ENCODE results near the gene TNNC2. TPM values are rescaled to one million over a fixed set of nuclear protein-coding genes. Genes with fewer than 3 reads are reported as not detected.

Gene TNNC2
- polyA plus RNA-seq, 2 of the 4 experiments (the other 2 are of a cell fraction) = 0.23 TPM; not detected in 1

- Histone ChIP-seq H3K27ac (peak overlapping the region; percentile 84 to 93), H3K4me1 (peaks cover 50% of the 10 kb centered on the region)
Measured at GRCh38 chr20:45813489-45813888, 13.6 kb downstream of the TNNC2 start.

GRCh38 chr20:45813006-45813340, 14.1 kb downstream of the TNNC2 start:
- FAIRE-seq (no peak), ATAC-seq (peak in 1 of 2 experiments; percentile 2; a peak in 2 of 6 replicates), DNase-seq (ENCODE audit: low read depth in 1 of 2, low spot score in 1 of 2) (no peak)
- H3K27ac ChIP-seq = peak overlapping the region; percentile 84 to 93
- TF ChIP-seq JUNB (IDR thresholded peaks at IDR 0.05) (no peak), CTCF (IDR thresholded peaks at IDR 0.05) (no peak), KDM5A (IDR thresholded peaks at IDR 0.05) (no peak)
- peaks cover 49% of the 10 kb centered on the region for H3K4me1 ChIP-seq
- POLR2A ChIA-PET = interaction anchor here (0.8 to 1.5 kb wide), 2 partner anchors 9 to 21 kb away, joined by 3 to 6 read pairs; partner anchors contain the start of gene SNX21
- H3K4me3 ChIP-seq = peak overlapping the region; percentile 87
- peak overlapping the region; percentile 99 for H3K4me2 ChIP-seq
- CTCF ChIA-PET = interaction anchor here (0.9 to 4.9 kb wide), 6 partner anchors 9 to 157 kb away, joined by 3 to 30 read pairs (median 5); partner anchors contain the start of genes DNTTIP1 and WFDC3
- H3K9me3 ChIP-seq = no peaks in the 10 kb centered on the region
- 1% methylated on average over 8 of the region's 11 CpGs for WGBS (ENCODE audit: missing lambda C conversion rate)

More at GRCh38 chr20:45813489-45813888, 13.6 kb downstream of the TNNC2 start:
- 40% methylated on average over 7 of the region's 7 CpGs for WGBS (ENCODE audit: missing lambda C conversion rate)
- ChIA-PET POLR2A (interaction anchor here (0.8 to 1.5 kb wide), 2 partner anchors 9 to 21 kb away, joined by 3 to 6 read pairs; partner anchors contain the start of gene SNX21), CTCF (interaction anchor here (0.9 to 4.9 kb wide), 6 partner anchors 9 to 156 kb away, joined by 3 to 30 read pairs (median 5); partner anchors contain the start of genes DNTTIP1 and WFDC3)
- no peak for ATAC-seq
- peak overlapping the region; percentile 87 for H3K4me3 ChIP-seq
- peak overlapping the region; percentile 99 for H3K4me2 ChIP-seq
- DNase-seq (ENCODE audit: low read depth in 1 of 2, low spot score in 1 of 2) = no peak
- TF ChIP-seq RAD21 (conservative IDR thresholded peaks at IDR 0.05 in 1 of 2, IDR thresholded peaks at IDR 0.05 in 1 of 2) = no peak
- no peak for TF ChIP-seq FOSB (CRISPR knock-in tag; IDR thresholded peaks at IDR 0.05)
- no peak for TF ChIP-seq HOXA7 (CRISPR knock-in tag; IDR thresholded peaks at IDR 0.05)
- no peak for TF ChIP-seq ZSCAN20 (CRISPR knock-in tag; IDR thresholded peaks at IDR 0.05)
- TF ChIP-seq ZC3H11A (IDR thresholded peaks at IDR 0.05) = no peak
- no peak for TF ChIP-seq EHMT2 (IDR thresholded peaks at IDR 0.05; ENCODE audit: low read depth)
- TF ChIP-seq CBX8 (IDR thresholded peaks at IDR 0.05) = no peak
- TF ChIP-seq MAFK (IDR thresholded peaks at IDR 0.05; ENCODE audit: partially characterized antibody) = no peak
- TF ChIP-seq POLR2A (IDR thresholded peaks at IDR 0.05; ENCODE audit: low read length) = no peak
- TF ChIP-seq CHD2 (IDR thresholded peaks at IDR 0.05; ENCODE audit: low read length, partially characterized antibody) = no peak
- no peak for TF ChIP-seq CHD4 (IDR thresholded peaks at IDR 0.05; ENCODE audit: borderline replicate concordance)
- no peak for TF ChIP-seq CBX2 (IDR thresholded peaks at IDR 0.05; ENCODE audit: borderline replicate concordance, low read depth)
- no peak for TF ChIP-seq KDM5A (IDR thresholded peaks at IDR 0.05)
- no peaks in the 10 kb centered on the region for H3K9me3 ChIP-seq
- no peak for FAIRE-seq

DNA sequence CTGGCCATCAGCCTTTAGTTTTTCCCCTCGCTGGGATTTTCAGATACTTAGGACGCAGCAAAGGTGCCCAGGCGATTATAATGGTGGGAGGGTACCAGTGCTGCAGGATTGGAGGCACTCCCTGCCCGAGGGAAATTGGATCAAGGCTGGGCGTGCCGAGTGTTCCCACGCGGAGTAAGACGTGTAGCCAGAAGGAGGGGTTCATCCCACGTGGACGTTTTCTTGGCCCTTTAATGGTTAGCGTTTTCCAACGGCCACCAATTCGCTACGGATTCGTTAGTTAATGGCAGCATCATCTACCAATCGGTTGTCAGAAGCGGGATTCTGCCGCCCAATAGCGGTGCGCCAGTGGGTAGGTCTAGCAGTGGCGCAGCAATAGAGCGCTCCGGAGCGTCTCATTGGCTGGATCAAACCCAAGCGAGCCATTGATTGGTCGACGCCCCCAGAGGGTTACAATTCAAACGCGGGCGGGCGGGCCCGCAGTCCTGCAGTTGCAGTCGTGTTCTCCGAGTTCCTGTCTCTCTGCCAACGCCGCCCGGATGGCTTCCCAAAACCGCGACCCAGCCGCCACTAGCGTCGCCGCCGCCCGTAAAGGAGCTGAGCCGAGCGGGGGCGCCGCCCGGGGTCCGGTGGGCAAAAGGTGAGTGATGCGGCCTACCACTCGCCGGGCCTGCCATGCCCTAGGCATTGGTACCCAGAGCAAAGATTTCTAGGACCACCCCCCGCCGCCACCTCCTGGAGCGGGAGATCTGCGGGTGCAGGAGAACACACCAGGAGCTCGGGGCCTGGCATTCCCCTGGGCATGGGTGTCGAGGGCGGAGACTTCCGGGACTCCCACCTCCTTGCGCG, 14.7 kb downstream of the TNNC2 start, which contains the start of gene UBE2C:
Gene UBE2C (plus strand): TSS at position 488 of the 849 bp plus-strand sequence. CDS start 52 bp downstream, at position 540.
- Histone ChIP-seq H3K9me3 (no peaks in the 10 kb centered on the region), H3K4me2 (peak within 1 kb of the TSS; percentile 99), H3K27ac (peak within 1 kb of the TSS; percentile 84 to 93), H3K4me3 (peak within 1 kb of the TSS; percentile 87), H3K4me1 (peaks cover 43% of the 10 kb centered on the region)
- CTCF ChIA-PET = interaction anchor here (0.9 to 4.9 kb wide), 4 partner anchors 10 to 153 kb away, joined by 3 to 30 read pairs (median 6); partner anchors contain the start of genes DNTTIP1 and WFDC3
- peak; percentile 99 to 100 for DNase-seq (ENCODE audit: low read depth in 1 of 2, low spot score in 1 of 2)
- peak; percentile 39 for FAIRE-seq
- POLR2A ChIA-PET = interaction anchor here (0.8 to 1.5 kb wide), 2 partner anchors 10 to 22 kb away, joined by 3 to 6 read pairs; partner anchors contain the start of gene SNX21
- 1% methylated on average over 29 of the region's 65 CpGs for WGBS (ENCODE audit: missing lambda C conversion rate)
- ATAC-seq = peak; percentile 97 to 99
- TF ChIP-seq RFX5 (IDR thresholded peaks at IDR 0.05) = 0 out of 2 replicates have a peak, but pooled peaks have one; percentile 37
- TF ChIP-seq KDM5A (IDR thresholded peaks at IDR 0.05) = peak; percentile 85
- no peak for TF ChIP-seq ZSCAN20 (CRISPR knock-in tag; IDR thresholded peaks at IDR 0.05)
- TF ChIP-seq JUN (IDR thresholded peaks at IDR 0.05) = peak in 1 of 2 experiments; percentile 81; a peak in 3 of 5 replicates
- TF ChIP-seq ZFP36 (IDR thresholded peaks at IDR 0.05; ENCODE audit: borderline replicate concordance, partially characterized antibody) = no peak
- peak; percentile 63; the same call in 1 of the 2 replicates for TF ChIP-seq KDM1A (IDR thresholded peaks at IDR 0.05; ENCODE audit: low read depth)
- TF ChIP-seq, protein P1, sequence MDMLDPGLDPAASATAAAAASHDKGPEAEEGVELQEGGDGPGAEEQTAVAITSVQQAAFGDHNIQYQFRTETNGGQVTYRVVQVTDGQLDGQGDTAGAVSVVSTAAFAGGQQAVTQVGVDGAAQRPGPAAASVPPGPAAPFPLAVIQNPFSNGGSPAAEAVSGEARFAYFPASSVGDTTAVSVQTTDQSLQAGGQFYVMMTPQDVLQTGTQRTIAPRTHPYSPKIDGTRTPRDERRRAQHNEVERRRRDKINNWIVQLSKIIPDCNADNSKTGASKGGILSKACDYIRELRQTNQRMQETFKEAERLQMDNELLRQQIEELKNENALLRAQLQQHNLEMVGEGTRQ (IDR thresholded peaks at IDR 0.05) = peak; percentile 89
- TF ChIP-seq, protein P2, sequence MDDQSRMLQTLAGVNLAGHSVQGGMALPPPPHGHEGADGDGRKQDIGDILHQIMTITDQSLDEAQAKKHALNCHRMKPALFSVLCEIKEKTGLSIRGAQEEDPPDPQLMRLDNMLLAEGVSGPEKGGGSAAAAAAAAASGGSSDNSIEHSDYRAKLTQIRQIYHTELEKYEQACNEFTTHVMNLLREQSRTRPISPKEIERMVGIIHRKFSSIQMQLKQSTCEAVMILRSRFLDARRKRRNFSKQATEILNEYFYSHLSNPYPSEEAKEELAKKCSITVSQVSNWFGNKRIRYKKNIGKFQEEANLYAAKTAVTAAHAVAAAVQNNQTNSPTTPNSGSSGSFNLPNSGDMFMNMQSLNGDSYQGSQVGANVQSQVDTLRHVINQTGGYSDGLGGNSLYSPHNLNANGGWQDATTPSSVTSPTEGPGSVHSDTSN (IDR thresholded peaks at IDR 0.05) = peak; percentile 94
- TF ChIP-seq, protein P3, sequence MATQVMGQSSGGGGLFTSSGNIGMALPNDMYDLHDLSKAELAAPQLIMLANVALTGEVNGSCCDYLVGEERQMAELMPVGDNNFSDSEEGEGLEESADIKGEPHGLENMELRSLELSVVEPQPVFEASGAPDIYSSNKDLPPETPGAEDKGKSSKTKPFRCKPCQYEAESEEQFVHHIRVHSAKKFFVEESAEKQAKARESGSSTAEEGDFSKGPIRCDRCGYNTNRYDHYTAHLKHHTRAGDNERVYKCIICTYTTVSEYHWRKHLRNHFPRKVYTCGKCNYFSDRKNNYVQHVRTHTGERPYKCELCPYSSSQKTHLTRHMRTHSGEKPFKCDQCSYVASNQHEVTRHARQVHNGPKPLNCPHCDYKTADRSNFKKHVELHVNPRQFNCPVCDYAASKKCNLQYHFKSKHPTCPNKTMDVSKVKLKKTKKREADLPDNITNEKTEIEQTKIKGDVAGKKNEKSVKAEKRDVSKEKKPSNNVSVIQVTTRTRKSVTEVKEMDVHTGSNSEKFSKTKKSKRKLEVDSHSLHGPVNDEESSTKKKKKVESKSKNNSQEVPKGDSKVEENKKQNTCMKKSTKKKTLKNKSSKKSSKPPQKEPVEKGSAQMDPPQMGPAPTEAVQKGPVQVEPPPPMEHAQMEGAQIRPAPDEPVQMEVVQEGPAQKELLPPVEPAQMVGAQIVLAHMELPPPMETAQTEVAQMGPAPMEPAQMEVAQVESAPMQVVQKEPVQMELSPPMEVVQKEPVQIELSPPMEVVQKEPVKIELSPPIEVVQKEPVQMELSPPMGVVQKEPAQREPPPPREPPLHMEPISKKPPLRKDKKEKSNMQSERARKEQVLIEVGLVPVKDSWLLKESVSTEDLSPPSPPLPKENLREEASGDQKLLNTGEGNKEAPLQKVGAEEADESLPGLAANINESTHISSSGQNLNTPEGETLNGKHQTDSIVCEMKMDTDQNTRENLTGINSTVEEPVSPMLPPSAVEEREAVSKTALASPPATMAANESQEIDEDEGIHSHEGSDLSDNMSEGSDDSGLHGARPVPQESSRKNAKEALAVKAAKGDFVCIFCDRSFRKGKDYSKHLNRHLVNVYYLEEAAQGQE (IDR thresholded peaks at IDR 0.05) = peak; percentile 45; the same call in 1 of the 2 replicates
- TF ChIP-seq, protein P4, sequence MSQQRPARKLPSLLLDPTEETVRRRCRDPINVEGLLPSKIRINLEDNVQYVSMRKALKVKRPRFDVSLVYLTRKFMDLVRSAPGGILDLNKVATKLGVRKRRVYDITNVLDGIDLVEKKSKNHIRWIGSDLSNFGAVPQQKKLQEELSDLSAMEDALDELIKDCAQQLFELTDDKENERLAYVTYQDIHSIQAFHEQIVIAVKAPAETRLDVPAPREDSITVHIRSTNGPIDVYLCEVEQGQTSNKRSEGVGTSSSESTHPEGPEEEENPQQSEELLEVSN (IDR thresholded peaks at IDR 0.05; ENCODE audit: borderline replicate concordance, low read depth) = peak; percentile 47; the same call in 1 of the 2 replicates
